Measurements from ENCODE around the gene L1CAM. TPM values are rescaled to one million over a fixed set of nuclear protein-coding genes. Genes with fewer than 3 reads are reported as not detected.

Gene L1CAM
- total and polyA plus RNA-seq, 11 donors = 0.99 to 11.0 (median 2.4) TPM

DNA sequence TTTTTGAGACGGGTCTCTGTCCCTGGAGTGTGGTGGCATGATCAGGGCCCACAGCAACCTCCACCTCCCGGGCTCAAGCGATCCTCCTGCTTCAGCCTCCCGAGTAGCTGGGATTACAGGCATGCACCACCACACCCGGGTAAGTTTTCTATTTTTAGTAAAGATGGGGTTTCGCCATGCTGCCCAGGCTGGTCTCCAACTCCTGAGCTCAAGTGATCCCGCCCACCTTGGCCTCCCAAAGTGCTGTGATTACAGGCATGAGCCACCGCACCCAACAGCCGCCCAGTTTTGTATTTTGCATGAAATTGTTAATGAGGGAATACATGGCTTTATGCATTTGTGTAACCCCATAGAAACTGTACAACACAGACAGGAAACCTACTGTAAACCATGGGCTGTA, 42.9 kb upstream of the L1CAM start:
- Histone ChIP-seq H3K4me3 (peak overlapping the region in 9 of 12 donors; percentile 1 to 70 (median 45)), H3K36me3 (peaks cover 0 to 41% (median 19%) of the 10 kb centered on the region in 9 donors), H3K4me1 (peaks cover 0 to 58% (median 21%) of the 10 kb centered on the region in 12 donors), H3K27me3 (peaks cover 0 to 12% (median 0%) of the 10 kb centered on the region in 9 donors), H3K9me3 (no peaks in the 10 kb centered on the region), H3K27ac (peak overlapping the region; percentile 16 to 100 (median 76))
- intact Hi-C loops (cut with DNase I) = loop anchor here in 5 of 10 donors (1.0 to 10.0 kb wide), 6 partner anchors 18 to 204 kb away; partner anchors contain the start of genes IDH3G (in 3 of the 5), SSR4 (in 3 of the 5), ABCD1 (in 1 of the 5) and BCAP31 (in 1 of the 5)
- DNase-seq (no peak), ATAC-seq (no peak)
- TF ChIP-seq, protein P1, sequence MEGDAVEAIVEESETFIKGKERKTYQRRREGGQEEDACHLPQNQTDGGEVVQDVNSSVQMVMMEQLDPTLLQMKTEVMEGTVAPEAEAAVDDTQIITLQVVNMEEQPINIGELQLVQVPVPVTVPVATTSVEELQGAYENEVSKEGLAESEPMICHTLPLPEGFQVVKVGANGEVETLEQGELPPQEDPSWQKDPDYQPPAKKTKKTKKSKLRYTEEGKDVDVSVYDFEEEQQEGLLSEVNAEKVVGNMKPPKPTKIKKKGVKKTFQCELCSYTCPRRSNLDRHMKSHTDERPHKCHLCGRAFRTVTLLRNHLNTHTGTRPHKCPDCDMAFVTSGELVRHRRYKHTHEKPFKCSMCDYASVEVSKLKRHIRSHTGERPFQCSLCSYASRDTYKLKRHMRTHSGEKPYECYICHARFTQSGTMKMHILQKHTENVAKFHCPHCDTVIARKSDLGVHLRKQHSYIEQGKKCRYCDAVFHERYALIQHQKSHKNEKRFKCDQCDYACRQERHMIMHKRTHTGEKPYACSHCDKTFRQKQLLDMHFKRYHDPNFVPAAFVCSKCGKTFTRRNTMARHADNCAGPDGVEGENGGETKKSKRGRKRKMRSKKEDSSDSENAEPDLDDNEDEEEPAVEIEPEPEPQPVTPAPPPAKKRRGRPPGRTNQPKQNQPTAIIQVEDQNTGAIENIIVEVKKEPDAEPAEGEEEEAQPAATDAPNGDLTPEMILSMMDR (IDR thresholded peaks at IDR 0.05) = no peak
- no peak for TF ChIP-seq POLR2A (IDR thresholded peaks at IDR 0.05)
- WGBS, 4 donors = 43 to 65% (median 53%) methylated on average over 9 of the region's 9 CpGs

- H3K27ac ChIP-seq = peak overlapping the region; percentile 92 to 100 (median 96)
- peak overlapping the region; percentile 22 to 82 (median 62) for H3K4me3 ChIP-seq
- TF ChIP-seq, protein P1 (IDR thresholded peaks at IDR 0.05) = peak in 8 of 12 donors; percentile 13 to 45 (median 22)
- peak in 1 of 2 donors; percentile 78 for TF ChIP-seq POLR2A (IDR thresholded peaks at IDR 0.05)
- peaks cover 0 to 58% (median 22%) of the 10 kb centered on the region in 12 donors for H3K4me1 ChIP-seq
- DNase-seq (peak; percentile 94 to 98 (median 97)), ATAC-seq (peak; percentile 93 to 97 (median 94))
- H3K36me3 ChIP-seq = peaks cover 0 to 38% (median 19%) of the 10 kb centered on the region in 9 donors
- H3K9me3 ChIP-seq = no peaks in the 10 kb centered on the region
- WGBS, 4 donors = 0 to 19% (median 8%) methylated on average over 49 to 76 of the region's 76 CpGs
- H3K27me3 ChIP-seq = peaks cover 0 to 15% (median 0%) of the 10 kb centered on the region in 9 donors
- intact Hi-C loops (cut with DNase I) = loop anchor here in 5 of 10 donors (1.0 to 10.0 kb wide), 6 partner anchors 19 to 203 kb away; partner anchors contain the start of genes IDH3G (in 3 of the 5), SSR4 (in 3 of the 5), ABCD1 (in 1 of the 5) and BCAP31 (in 1 of the 5)
These were observed 42.2 kb upstream of the L1CAM start for GRCh38 chrX:153927922-153928760.

GRCh38 chrX:153927672-153927921, 41.6 kb upstream of the L1CAM start:
- TF ChIP-seq, protein P1 (IDR thresholded peaks at IDR 0.05) = no peak
- TF ChIP-seq POLR2A (IDR thresholded peaks at IDR 0.05) = no peak
- peak overlapping the region; percentile 22 to 82 (median 62) for H3K4me3 ChIP-seq
- H3K4me1 ChIP-seq = peaks cover 0 to 60% (median 24%) of the 10 kb centered on the region in 12 donors
- H3K36me3 ChIP-seq = peaks cover 0 to 32% (median 13%) of the 10 kb centered on the region in 9 donors
- intact Hi-C loops (cut with DNase I) = loop anchor here in 4 of 10 donors (5.0 to 10.0 kb wide), 3 partner anchors 133 to 203 kb away; partner anchors contain the start of genes IDH3G (in 3 of the 4), SSR4 (in 3 of the 4), ABCD1 (in 1 of the 4) and BCAP31 (in 1 of the 4)
- H3K27ac ChIP-seq = peak overlapping the region; percentile 92 to 100 (median 96)
- 0 to 24% (median 7%) methylated on average over 6 to 8 of the region's 8 CpGs for WGBS, 4 donors
- peaks cover 0 to 17% (median 0%) of the 10 kb centered on the region in 9 donors for H3K27me3 ChIP-seq
- no peaks in the 10 kb centered on the region for H3K9me3 ChIP-seq
- ATAC-seq = no peak
- DNase-seq = no peak
